Measurements from ENCODE around the gene TMEM115.

The TMEM115 gene

GRCh38 chr3:50331364-50331907 lies 27.9 kb downstream of the TMEM115 start:
- no peak for DNase-seq

- no peak for DNase-seq
These were observed 29.0 kb downstream of the TMEM115 start for GRCh38 chr3:50330330-50330729.

DNA sequence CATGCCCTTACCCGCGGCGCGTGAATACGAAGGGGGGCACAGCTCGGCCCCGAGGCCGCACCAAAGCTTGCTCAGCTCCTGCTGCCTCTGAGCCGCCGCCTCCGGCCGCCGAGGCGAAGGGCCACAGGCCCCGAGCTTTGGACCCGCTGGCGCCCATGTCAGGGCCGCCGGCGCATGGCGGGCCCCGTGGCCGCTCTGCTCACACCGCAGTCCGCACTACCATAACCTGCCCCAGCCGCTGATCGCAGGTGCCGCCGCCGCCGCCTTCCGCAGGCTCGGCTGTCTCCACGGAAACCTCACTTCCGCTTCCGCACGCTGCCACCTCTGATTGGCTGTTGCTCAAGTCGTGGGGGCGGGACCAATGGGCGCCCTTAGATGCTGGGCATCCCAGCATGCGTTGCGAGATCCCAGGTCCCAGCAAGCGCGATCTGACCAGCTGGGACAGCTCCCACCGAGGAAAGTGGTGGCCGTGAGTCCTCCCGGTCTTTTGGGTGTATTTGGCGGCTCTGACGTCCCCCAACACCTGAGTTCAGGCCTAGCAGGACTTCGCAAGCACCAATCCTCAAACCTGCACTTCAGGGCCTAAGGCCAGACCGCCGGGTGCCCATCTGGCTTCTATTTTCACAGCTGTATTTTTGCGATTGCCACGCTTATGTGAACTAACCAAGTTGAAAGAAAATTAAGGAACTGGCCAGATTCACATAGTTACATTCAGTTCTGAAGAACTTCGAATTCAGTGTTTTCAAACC lies 31.2 kb downstream of the TMEM115 start, which contains the start of gene TUSC2:
TUSC2 (minus strand) TSS at position 281 of the 749 bp plus-strand sequence; CDS start at position 157, 124 bp downstream.
- peak; percentile 97 to 98 for DNase-seq

DNA sequence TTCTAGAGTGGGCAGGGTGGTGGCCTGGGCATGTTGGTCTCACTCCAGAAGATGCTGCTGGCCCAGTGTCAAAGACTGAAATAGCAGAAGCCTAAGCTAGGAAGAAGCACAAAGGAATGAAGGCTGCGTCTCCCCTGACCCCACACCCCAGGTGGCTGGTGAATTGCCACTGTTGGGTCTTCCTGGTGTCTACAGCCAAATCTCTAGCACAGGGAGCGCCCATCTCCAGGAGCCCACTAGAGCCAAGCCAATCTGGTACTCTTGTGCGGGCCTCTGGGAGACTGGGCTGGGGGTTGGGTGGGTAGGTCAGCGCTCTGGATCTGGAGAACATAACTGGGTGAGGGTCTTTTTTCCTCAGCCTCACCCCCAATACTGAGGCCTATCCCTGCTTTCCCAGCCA lies 32.2 kb downstream of the TMEM115 start:
- DNase-seq: no peak

DNA sequence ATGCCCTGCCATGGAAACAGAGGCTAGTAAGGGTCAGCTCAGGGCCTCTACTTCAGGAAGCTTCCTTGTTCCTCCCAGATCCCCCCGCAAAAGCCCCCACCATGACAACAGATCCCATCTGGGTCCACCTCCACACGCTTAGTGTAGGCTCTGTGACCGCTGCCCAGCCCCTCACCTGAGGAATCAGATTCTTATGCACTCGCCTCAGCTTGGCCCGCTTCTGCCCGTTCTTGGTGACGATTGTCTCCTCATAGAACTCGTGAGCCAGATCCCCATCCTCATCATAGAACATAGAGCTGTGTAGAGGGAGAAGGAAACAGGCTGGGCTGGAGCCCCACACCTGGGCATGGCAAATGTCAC lies 33.2 kb downstream of the TMEM115 start:
- no peak for DNase-seq

DNA sequence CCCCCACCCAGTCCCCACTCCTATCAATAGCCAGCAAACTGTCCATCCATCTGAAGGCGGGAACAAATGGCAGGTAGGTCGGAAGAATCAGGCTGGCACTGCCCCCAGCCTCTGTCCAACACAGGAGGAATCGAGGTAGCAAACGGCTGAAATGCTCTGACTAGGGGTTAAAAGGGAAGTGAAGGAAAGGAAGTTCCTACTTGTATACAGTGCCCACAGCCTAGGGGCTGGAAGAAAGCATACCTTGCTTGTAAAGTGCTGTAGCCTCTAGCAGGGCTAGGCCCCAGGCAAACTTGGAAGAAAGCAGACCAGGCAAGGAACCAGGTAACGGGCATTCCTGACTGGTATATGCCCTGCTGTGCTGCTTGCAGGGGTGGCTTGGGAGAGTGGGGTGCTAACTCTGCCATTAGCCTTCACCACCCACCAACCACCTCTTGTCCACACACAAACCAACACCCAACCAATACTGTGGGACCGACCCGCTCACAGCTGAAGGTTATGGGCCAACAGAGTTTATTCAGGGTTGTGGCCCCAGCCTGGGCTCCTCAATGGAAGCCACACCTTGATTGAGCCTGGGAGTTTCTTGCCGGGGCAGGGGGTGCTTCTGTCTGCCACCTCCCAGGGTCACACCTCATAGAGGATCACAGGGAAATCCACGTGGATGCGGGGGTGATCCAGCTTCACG lies 33.7 kb downstream of the TMEM115 start:
- DNase-seq: no peak

DNA sequence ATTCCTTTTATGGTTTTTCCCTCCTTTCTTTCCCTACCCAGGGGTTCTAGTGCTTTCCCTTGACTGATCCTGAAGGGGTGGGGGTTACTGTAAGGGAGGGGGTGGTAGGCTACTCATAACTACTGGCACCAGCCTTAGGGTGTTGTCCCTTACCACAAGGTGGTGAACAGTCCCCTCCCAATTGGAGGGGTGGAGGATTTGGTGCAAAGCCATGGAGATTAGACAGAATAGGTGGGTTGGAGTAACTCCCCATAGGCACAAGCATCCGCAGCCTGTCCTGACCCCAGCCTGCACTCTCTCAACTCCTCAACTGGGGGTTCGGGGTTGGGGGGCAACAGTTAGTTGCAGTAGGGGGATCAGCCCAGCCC lies 34.2 kb downstream of the TMEM115 start:
- DNase-seq: no peak

- DNase-seq: peak; percentile 60 to 63
These were observed 34.8 kb downstream of the TMEM115 start for GRCh38 chr3:50324351-50325112.

DNA sequence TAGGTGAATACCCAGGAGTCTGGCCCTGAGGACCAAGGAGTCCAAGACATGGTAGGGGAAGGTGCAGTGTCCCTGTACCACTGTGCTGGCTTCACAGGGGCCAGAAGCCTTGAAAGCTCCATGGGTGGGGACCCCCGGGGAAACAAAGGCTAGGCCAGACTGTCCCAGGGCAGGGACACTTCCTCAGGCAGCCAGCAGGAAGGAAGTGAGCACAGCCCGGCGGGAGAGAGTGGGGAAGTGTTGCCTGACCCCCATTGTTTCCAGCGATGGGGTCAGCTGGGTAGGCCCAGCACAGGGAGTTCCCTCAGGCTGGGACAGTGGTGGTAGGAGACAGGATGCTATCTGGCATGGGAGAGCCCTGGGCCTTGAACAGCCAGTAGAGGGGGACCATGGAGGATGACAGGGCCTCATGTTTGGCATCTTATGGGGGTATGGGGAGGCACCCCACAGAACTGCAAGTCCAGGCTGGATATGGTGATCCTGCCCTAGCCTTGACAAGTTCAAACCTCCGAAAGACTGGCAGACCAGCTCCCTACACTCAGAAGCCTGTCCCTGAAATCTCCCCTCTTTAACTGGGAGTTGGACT lies 35.6 kb downstream of the TMEM115 start:
- DNase-seq: peak in 1 of 2 donors; percentile 21

GRCh38 chr3:50323092-50323600 lies 36.2 kb downstream of the TMEM115 start:
- DNase-seq: peak; percentile 44 to 59

DNA sequence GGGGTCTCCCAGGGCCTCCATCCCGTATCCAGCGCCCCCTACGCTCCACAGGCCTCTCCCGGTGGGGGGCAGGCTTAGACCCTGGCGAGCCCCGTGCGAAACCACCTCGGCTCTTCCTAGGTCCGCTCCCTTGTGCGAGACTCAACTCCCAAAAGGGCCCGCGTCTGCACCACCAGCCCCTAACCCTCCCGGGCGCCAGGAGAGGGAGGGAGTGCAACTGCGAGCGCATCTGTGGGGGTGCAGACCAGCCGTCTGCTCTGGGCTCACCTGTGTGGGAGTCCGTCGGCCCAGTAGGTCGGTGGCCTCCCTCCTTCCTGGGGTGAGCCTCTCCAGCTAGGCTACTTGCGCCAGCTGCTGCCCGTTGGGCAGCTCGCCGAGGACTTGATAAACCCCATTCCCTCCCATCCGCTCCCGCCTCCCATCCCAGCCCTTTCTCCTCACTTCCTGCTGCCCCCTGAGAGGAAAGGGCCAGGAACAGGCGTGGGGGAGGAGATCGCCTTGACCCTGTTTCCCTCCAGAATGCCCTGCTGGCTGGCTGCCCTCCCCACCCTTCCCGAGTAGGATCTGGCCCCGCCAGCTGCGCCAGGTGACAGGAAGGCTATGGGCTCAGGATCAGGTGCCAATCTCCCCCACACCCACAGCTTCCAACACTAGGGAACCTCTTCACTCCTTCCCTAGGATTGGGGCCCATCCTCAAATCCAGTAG lies 36.8 kb downstream of the TMEM115 start, which contains the start of gene HYAL2:
HYAL2 (minus strand) TSS at position 360 of the 706 bp plus-strand sequence. CDS start 2,256 bp downstream, outside the sequence.
- DNase-seq: no peak

DNA sequence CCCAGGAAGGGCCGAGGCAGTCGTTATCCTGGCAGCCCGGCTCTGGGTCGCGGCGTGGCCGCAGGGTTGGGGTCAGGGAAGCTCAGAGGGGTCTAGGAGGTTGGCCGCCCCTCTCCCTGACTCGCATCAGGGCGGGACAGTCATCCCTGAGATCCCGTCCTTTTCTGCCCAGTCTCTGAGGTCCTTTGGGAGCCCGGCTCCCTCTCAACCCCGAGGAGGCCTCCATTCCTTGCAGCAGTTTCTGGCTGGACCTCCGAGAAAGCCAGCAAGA lies 37.3 kb downstream of the TMEM115 start:
- no peak for DNase-seq

- DNase-seq: peak; percentile 81 to 91
These were observed 37.8 kb downstream of the TMEM115 start for GRCh38 chr3:50321336-50322114.

DNA sequence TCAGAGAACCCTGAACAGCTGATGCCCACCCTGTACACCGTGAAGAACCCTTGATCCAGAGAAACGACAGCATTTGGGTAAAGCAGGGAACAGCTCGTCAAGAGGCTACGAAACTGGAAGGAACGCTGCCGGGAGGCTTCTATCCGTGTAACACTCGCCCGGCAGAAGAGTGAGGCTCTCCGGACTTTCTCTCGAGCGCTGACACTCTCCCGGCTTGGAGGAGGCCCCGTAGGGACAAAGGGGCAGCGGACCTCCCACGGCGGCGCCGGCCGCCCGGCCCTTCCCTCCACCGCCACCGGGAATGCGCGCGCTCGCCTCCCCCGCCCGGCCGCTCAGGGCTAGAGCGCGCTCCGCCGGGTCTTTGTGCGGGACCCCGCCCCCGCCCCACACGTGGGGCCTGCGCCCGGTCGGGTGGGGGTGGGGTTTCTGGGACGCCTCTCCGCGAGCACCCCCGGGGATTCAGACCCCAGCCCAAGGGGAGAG lies 38.4 kb downstream of the TMEM115 start:
- DNase-seq: peak; percentile 60 to 78

GRCh38 chr3:50319894-50320625 lies 39.3 kb downstream of the TMEM115 start:
- DNase-seq: no peak

DNA sequence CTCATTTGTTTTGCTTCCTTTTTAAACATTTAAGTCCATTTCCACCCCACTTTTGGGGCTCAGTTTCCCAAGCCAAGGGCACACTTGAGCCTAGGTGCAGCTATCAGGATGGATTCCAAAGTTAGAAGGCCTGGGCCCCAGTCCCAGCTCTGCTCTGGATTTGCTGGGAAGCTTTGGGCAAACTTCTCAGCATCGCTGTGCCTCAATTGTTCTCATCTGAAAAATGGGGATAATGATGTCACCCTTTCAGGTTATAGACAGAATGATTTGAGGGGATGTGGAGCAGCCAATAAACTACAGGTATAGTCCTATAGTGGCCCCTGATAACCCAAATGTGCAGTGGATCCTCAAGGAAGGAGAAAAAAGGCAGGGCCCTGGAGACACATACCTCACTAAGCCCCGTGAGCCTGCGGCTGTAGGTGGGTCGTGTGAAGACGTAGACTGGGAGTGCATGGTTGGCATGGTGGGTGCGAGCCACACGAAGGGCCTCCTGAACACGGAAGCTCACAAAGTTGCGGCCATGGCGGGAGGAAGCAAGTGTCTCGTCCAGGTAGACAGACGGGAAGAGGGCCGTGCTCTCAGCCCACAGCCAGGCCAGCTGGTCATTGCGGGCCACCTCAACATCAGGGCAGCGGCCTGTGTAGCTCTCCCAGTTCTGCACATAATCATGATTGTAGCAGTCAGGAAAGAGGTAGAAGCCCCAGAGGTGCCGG lies 40.0 kb downstream of the TMEM115 start:
- DNase-seq: no peak

DNA sequence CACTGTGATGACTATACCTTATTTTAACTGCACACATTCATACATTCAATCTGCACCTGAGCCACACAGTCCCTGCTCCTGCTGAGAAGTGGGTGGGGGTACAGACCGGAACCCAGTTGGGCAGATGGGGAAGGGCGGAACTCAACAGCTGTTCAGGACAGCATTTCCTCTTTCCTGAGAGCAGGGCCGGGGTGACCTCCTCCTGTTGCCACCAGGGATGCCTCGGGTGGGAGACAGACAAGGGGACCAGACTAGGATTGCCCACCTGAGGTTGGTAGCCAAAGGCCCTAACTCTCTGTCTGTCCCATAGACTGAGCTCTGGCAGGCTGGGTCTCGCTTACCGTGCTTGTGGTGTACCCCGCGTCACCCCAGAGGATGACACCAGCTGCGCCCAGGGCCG lies 40.7 kb downstream of the TMEM115 start:
- peak; percentile 31 to 36 for DNase-seq

GRCh38 chr3:50318163-50318562 lies 41.2 kb downstream of the TMEM115 start:
- DNase-seq: no peak

GRCh38 chr3:50317300-50317699 lies 42.0 kb downstream of the TMEM115 start:
- DNase-seq: no peak

Measured in inflammatory macrophage (primary cell).